K562 (cell line): ENCODE results near the gene AP3S1. TPM values are rescaled to one million over a fixed set of nuclear protein-coding genes. Genes with fewer than 3 reads are reported as not detected.
"Not testable (repeated sequence)": the region's sequence is repeated elsewhere in the genome, so short reads cannot be mapped to it uniquely, and the experiment has no call there.

Source experiments
- ATAC-seq: fragments of 200-7000 bp; cut with Tn5 transposase; 3 replicates; pipeline ENCODE4 v1.9.1; 2020; ENCODE audit warnings: moderate library complexity
- BruUV-seq: library from RNA; stranded (reverse); fragments of 400-500 nt; replicated peaks from 2 replicates; lab custom pipeline; 2021; lab: Mats Ljungman, UMichigan
- CTCF ChIA-PET: fragments of 300-600 bp; formaldehyde crosslinking; extraction: SDS; loops from one replicate; lab custom pipeline; 2021; ENCODE audit warnings: low intra/inter-chr PET ratio; lab: Yijun Ruan, JAX
- POLR2A ChIA-PET: fragments of 300-600, 350-650 bp; sonication (Branson Sonifier 250); formaldehyde crosslinking; extraction: SDS; loops from one replicate; lab custom pipeline; 2021; ENCODE audit warnings: antibody characterized with exemption, inconsistent platforms; lab: Yijun Ruan, JAX
- DNase-seq, 4 experiments: peaks; one replicate each; pipeline versions ENCODE4 v3.0.0 to v3.0.0-alpha.2; 2011 to 2018; ENCODE audit warnings: low spot score in 3 of 4, mixed read lengths in 3 of 4; ENCODE audit errors: extremely low read depth in 1 of 4
- FAIRE-seq: peaks from 2 replicates; lab custom pipeline; 2011; peaks lifted over from hg19 to GRCh38; lab: Jason Lieb, UNC
- H2AFZ ChIP-seq: 2 replicates; pipeline ENCODE4 v1.6.0; 2011; ENCODE audit warnings: low read depth, low read length, control low read depth, inconsistent platforms
- H3K27ac ChIP-seq: fragments of 200-600 bp; 3 replicates; pipeline ENCODE4 v1.8.0; 2011; ENCODE audit warnings: low read depth, mild to moderate bottlenecking, control low read depth, inconsistent platforms, low read length, moderate library complexity, mixed read lengths; ENCODE audit errors: extremely low read depth
- H3K27me3 ChIP-seq, 2 experiments: fragments of 300-600 bp in 1 of 2; 2 replicates in 1 of 2; 3 replicates in 1 of 2; pipeline versions ENCODE4 v1.6.0 to v1.8.0; 2011; ENCODE audit warnings: inconsistent platforms in 2 of 2, low read length in 2 of 2, mild to moderate bottlenecking in 1 of 2, mixed read lengths in 1 of 2, moderate library complexity in 1 of 2; ENCODE audit not compliant: control insufficient read depth in 2 of 2, insufficient read depth in 2 of 2
- H3K36me3 ChIP-seq: fragments of 300-600 bp; 3 replicates; pipeline ENCODE4 v1.8.0; 2011; ENCODE audit warnings: mild to moderate bottlenecking, low read length, inconsistent platforms; ENCODE audit not compliant: control insufficient read depth, insufficient read depth
- H3K4me1 ChIP-seq, 2 experiments: fragments of 200-600 bp in 1 of 2; replicated peaks in 1 of 2; 2 replicates in 1 of 2; 3 replicates in 1 of 2; pipeline versions ENCODE4 v1.5.1 to v1.8.0; 2011; ENCODE audit warnings: inconsistent platforms in 2 of 2, low read length in 2 of 2, mild to moderate bottlenecking in 1 of 2, mixed read lengths in 1 of 2, moderate library complexity in 1 of 2; ENCODE audit not compliant: control insufficient read depth in 2 of 2, insufficient read depth in 2 of 2
- H3K4me2 ChIP-seq: 2 replicates; pipeline ENCODE4 v1.6.1; 2011; ENCODE audit warnings: low read length, control low read depth, inconsistent platforms, mixed read lengths; ENCODE audit not compliant: insufficient read depth
- H3K4me3 ChIP-seq: fragments of 200-600 bp; sonication (generic), shearing (Covaris generic); 2 replicates; pipeline ENCODE4 v1.5.1; 2016; ENCODE audit warnings: control low read depth, inconsistent platforms
- H3K79me2 ChIP-seq: fragments of 200-600 bp; 3 replicates; pipeline ENCODE4 v1.8.0; 2011; ENCODE audit warnings: low read length, inconsistent platforms; ENCODE audit not compliant: control insufficient read depth, insufficient read depth
- H3K9ac ChIP-seq, 2 experiments: 2 replicates each; pipeline versions ENCODE4 v1.6.0 to v1.6.1; 2011; ENCODE audit warnings: low read depth in 2 of 2, low read length in 2 of 2, control low read depth in 1 of 2, inconsistent platforms in 1 of 2, mild to moderate bottlenecking in 1 of 2, mixed read lengths in 1 of 2; ENCODE audit not compliant: insufficient read depth in 1 of 2
- H3K9me1 ChIP-seq: one replicate; pipeline ENCODE4 v1.6.0; 2011; ENCODE audit warnings: inconsistent platforms, mild to moderate bottlenecking, low read length, moderate library complexity; ENCODE audit not compliant: control insufficient read depth, insufficient read depth
- H3K9me3 ChIP-seq: replicated peaks from 2 replicates; pipeline ENCODE4 v1.5.1; 2011; ENCODE audit warnings: low read depth, low read length, inconsistent platforms; ENCODE audit not compliant: control insufficient read depth, insufficient read depth
- H4K20me1 ChIP-seq: replicated peaks from 2 replicates; pipeline ENCODE4 v1.6.1; 2011; ENCODE audit warnings: low read length, inconsistent platforms, mixed read lengths; ENCODE audit not compliant: control insufficient read depth, insufficient read depth
- CEBPB ChIP-seq: fragments of 450-650 bp; IDR thresholded peaks from 2 replicates; pipeline ENCODE4 v1.6.1; 2016; ENCODE audit warnings: missing genetic modification characterization, missing compliant biosample characterization
- CEBPG ChIP-seq, 3 experiments: fragments of 200-800 bp in 1 of 3; sonication (Bioruptor generic) in 1 of 3; sonication (generic) in 1 of 3; formaldehyde crosslinking in 1 of 3; IDR thresholded peaks in 2 of 3; conservative IDR thresholded peaks in 1 of 3; 2 replicates each; pipeline versions ENCODE4 v1.6.1 to v1.8.0; 2016 to 2022; ENCODE audit warnings: missing compliant biosample characterization in 2 of 3, missing genetic modification characterization in 2 of 3, mild to moderate bottlenecking in 1 of 3, missing genetic modification reagents in 1 of 3
- WGBS: fragments of 100-300 bp; shearing (Covaris generic); methylation state at CpG from one replicate; pipeline ENCODE4 v1.1.6; 2016; ENCODE audit warnings: low coverage, mixed read lengths; ENCODE audit not compliant: insufficient coverage; ENCODE audit errors: missing lambda C conversion rate; 5-methylcytosine and 5-hydroxymethylcytosine counted together
- in situ Hi-C: fragments of 300-500 bp; cut with MboI; formaldehyde crosslinking; loops from 4 replicates; pipeline ENCODE4 v1.15.0; 2018; ENCODE audit warnings: inconsistent platforms, mixed read lengths
- intact Hi-C: fragments of 100-400 bp; cut with micrococcal nuclease; formaldehyde crosslinking; loops from 2 replicates; pipeline ENCODE4 v1.14.2; 2022
- polyA plus RNA-seq, 8 experiments: library from polyadenylated mRNA; depleted of rRNA in 4 of 8; stranded (reverse) in 5 of 8; unstranded in 3 of 8; fragments of >200 nt; fragmentation: Nextera tagmentation in 2 of 8; fragmentation: Illumina TruSeq in 1 of 8; extraction: Ambion mirVana in 2 of 8; extraction: Trizol in 1 of 8; gene quantifications; 2 replicates each; pipeline versions ENCODE4 v1.2.1 to v1.2.3, GENCODE V29; 2011 to 2014; ENCODE audit warnings: inconsistent platforms in 1 of 8, missing spikeins in 1 of 8
- total RNA-seq, 7 experiments: library from RNA; depleted of rRNA in 6 of 7; stranded (reverse); fragments of >200 nt in 6 of 7; fragmentation: Illumina TruSeq in 2 of 7; extraction: Trizol in 2 of 7; gene quantifications; 2 replicates each; pipeline versions ENCODE4 v1.2.1 to v1.2.3, GENCODE V29; 2011 to 2021; ENCODE audit warnings: low replicate concordance in 1 of 7
- TF ChIP-seq, protein P1 (sequence below): fragments of 450-650 bp; IDR thresholded peaks from 2 replicates; pipeline ENCODE4 v1.6.1; 2016; ENCODE audit warnings: missing biosample characterization, missing genetic modification characterization

The AP3S1 gene
- total and polyA plus RNA-seq, 9 of the 15 experiments (the other 6 are each of a cell fraction or from before 2014, with no cell fraction given) = 46.1 to 106 (median 67.3) TPM

GRCh38 chr5:115913623-115914400 is 72.1 kb downstream of the AP3S1 start:
- H3K27ac ChIP-seq; H3K27me3 ChIP-seq; CTCF ChIA-PET; intact Hi-C loops; BruUV-seq; H2AFZ ChIP-seq; ATAC-seq; H3K9me3 ChIP-seq; H3K4me2 ChIP-seq; H3K4me1 ChIP-seq; H3K9me1 ChIP-seq; H4K20me1 ChIP-seq; DNase-seq; in situ Hi-C loops; H3K4me3 ChIP-seq; H3K36me3 ChIP-seq; H3K79me2 ChIP-seq; H3K9ac ChIP-seq; POLR2A ChIA-PET; TF ChIP-seq CEBPG (CRISPR knock-in tag; IDR thresholded peaks at IDR 0.05): not testable (repeated sequence)
- WGBS = 71% methylated on average over 5 of the region's 5 CpGs
- peak; percentile 51 for FAIRE-seq
- TF ChIP-seq, protein P1, sequence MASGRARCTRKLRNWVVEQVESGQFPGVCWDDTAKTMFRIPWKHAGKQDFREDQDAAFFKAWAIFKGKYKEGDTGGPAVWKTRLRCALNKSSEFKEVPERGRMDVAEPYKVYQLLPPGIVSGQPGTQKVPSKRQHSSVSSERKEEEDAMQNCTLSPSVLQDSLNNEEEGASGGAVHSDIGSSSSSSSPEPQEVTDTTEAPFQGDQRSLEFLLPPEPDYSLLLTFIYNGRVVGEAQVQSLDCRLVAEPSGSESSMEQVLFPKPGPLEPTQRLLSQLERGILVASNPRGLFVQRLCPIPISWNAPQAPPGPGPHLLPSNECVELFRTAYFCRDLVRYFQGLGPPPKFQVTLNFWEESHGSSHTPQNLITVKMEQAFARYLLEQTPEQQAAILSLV = peak; percentile 34; the same call in 1 of the 2 replicates
- TF ChIP-seq CEBPG (tag; conservative IDR thresholded peaks at IDR 0.05 in 1 of 2, IDR thresholded peaks at IDR 0.05 in 1 of 2) (peak; percentile 43 to 95; a peak in 3 of 4 replicates), CEBPB (tag) (peak; percentile 92)
